ENCODE results near the gene GALNT16. TPM values are rescaled to one million over a fixed set of nuclear protein-coding genes. Genes with fewer than 3 reads are reported as not detected.
"Not testable (repeated sequence)": the region's sequence is repeated elsewhere in the genome, so short reads cannot be mapped to it uniquely, and the experiment has no call there.

Gene GALNT16
- total RNA-seq, 1 experiment from 2014 or later: 8.6 TPM

GRCh38 chr14:69266572-69267345, 6.8 kb downstream of the GALNT16 start:
- Histone ChIP-seq H3K27me3 (no peaks in the 10 kb centered on the region), H3K4me3 (no peak overlapping the region), H3K27ac (no peak overlapping the region), H3K9me3 (replicated peaks) (no peaks in the 10 kb centered on the region), H3K36me3 (no peaks in the 10 kb centered on the region), H3K4me1 (peaks cover 2% of the 10 kb centered on the region; the same call in 1 of the 2 replicates)
- DNase-seq: no peak

GRCh38 chr14:69267492-69267891, 7.5 kb downstream of the GALNT16 start:
- no peak overlapping the region for H3K4me3 ChIP-seq
- DNase-seq: no peak
- H3K36me3 ChIP-seq: no peaks in the 10 kb centered on the region
- H3K27ac ChIP-seq: no peak overlapping the region
- H3K9me3 ChIP-seq (replicated peaks): no peaks in the 10 kb centered on the region
- no peaks in the 10 kb centered on the region for H3K27me3 ChIP-seq
- peaks cover 2% of the 10 kb centered on the region; the same call in 1 of the 2 replicates for H3K4me1 ChIP-seq

GRCh38 chr14:69268223-69268622, 8.3 kb downstream of the GALNT16 start:
- no peak overlapping the region for H3K27ac ChIP-seq
- no peaks in the 10 kb centered on the region for H3K36me3 ChIP-seq
- DNase-seq: no peak
- H3K4me1 ChIP-seq: peaks cover 2% of the 10 kb centered on the region; the same call in 1 of the 2 replicates
- 0 out of 2 replicates have a peak, but pooled peaks cover 3% of the 10 kb centered on the region for H3K9me3 ChIP-seq (replicated peaks)
- H3K27me3 ChIP-seq: no peaks in the 10 kb centered on the region
- no peak overlapping the region for H3K4me3 ChIP-seq

DNA sequence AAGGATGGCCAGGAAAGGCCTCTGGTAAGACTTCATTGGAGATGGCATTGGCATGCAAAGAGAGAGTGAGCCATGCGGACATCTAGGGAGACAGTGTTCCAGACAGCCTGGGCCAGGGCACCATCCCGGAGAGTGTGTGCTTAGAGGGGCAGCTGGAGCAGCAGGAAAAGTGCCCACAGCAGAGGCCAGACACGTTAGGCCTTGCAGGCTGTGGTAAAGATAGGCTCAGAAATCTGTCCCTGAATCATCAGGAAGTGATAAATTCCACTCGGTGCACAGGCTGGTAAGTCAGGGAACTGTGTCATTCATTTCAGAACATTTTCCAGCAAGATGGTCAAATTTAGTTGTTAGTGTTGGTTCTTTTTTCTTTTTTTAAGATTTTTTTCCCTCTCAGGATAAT, 8.8 kb downstream of the GALNT16 start:
- DNase-seq: peak in 1 of 2 experiments; percentile 27
- Histone ChIP-seq H3K9me3 (replicated peaks) (0 out of 2 replicates have a peak, but pooled peaks cover 3% of the 10 kb centered on the region), H3K27ac (no peak overlapping the region), H3K4me3 (no peak overlapping the region), H3K36me3 (no peaks in the 10 kb centered on the region), H3K4me1 (peaks cover 2% of the 10 kb centered on the region; the same call in 1 of the 2 replicates), H3K27me3 (no peaks in the 10 kb centered on the region)

- Histone ChIP-seq H3K36me3 (no peaks in the 10 kb centered on the region), H3K27ac (no peak overlapping the region), H3K27me3 (no peaks in the 10 kb centered on the region), H3K9me3 (replicated peaks) (0 out of 2 replicates have a peak, but pooled peaks cover 3% of the 10 kb centered on the region), H3K4me3 (no peak overlapping the region), H3K4me1 (peaks cover 2% of the 10 kb centered on the region; the same call in 1 of the 2 replicates)
- no peak for DNase-seq
Observed at GRCh38 chr14:69269381-69269780, 9.4 kb downstream of the GALNT16 start.

DNA sequence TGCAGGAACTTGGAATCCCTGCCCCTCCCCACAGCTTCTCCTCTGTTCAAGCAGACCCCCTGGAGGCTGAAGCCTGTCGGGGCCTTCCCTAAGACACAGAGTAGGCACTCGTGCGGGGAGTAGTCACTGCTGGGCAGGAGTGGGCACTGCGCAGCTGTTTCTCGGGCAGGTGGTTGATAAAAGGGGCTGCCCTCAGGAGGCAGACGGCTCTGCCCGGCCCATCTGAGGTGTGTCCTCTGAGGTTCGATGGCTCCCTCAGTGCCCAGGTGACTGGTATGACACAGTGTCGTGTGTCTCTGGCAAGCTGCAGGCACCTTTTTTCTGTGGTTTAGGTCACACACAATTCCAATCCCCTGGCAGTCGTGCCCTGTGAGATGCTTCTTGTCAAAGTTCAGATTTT, 10.1 kb downstream of the GALNT16 start:
- Histone ChIP-seq H3K27me3 (no peaks in the 10 kb centered on the region), H3K36me3 (no peaks in the 10 kb centered on the region), H3K9me3 (replicated peaks) (0 out of 2 replicates have a peak, but pooled peaks cover 3% of the 10 kb centered on the region), H3K27ac (no peak overlapping the region), H3K4me1 (peaks cover 2% of the 10 kb centered on the region; the same call in 1 of the 2 replicates), H3K4me3 (no peak overlapping the region)
- DNase-seq: no peak

- H3K27me3 ChIP-seq: no peaks in the 10 kb centered on the region
- no peaks in the 10 kb centered on the region for H3K36me3 ChIP-seq
- no peak overlapping the region for H3K27ac ChIP-seq
- H3K9me3 ChIP-seq (replicated peaks): 0 out of 2 replicates have a peak, but pooled peaks cover 3% of the 10 kb centered on the region
- DNase-seq: peak; percentile 35 to 42
- H3K4me3 ChIP-seq: no peak overlapping the region
- peaks cover 2% of the 10 kb centered on the region; the same call in 1 of the 2 replicates for H3K4me1 ChIP-seq
Observed at GRCh38 chr14:69270795-69271708, 11.1 kb downstream of the GALNT16 start.

DNA sequence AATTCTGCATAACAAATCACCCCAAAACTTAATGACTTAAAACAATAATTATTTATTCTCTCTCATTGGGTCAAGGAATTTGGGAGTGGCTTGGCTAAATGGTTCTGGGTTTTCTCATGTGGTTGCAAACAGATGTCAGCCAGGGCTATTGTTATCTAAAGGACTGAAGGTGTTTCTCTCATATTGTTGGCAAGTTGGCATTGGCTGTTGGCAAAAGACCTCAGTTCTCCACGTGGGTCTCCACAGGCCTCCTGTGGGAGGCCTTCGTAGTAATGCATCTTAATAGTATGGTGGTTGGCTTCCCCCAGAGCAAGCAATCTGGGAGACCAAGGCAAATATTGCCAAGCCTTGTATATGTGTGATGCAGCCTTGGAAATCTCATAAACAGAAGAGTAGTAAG, 14.4 kb downstream of the GALNT16 start:
- H3K4me3 ChIP-seq: no peak overlapping the region
- H3K36me3 ChIP-seq: no peaks in the 10 kb centered on the region
- no peaks in the 10 kb centered on the region for H3K27me3 ChIP-seq
- no peaks in the 10 kb centered on the region for H3K4me1 ChIP-seq
- H3K9me3 ChIP-seq (replicated peaks): 0 out of 2 replicates have a peak, but pooled peaks cover 3% of the 10 kb centered on the region
- no peak for DNase-seq
- H3K27ac ChIP-seq: no peak overlapping the region

GRCh38 chr14:69275331-69275730, 15.4 kb downstream of the GALNT16 start:
- Histone ChIP-seq H3K27me3 (no peaks in the 10 kb centered on the region), H3K4me3 (no peak overlapping the region), H3K36me3 (no peaks in the 10 kb centered on the region), H3K9me3 (replicated peaks) (0 out of 2 replicates have a peak, but pooled peaks cover 3% of the 10 kb centered on the region), H3K4me1 (no peaks in the 10 kb centered on the region), H3K27ac (no peak overlapping the region)
- DNase-seq: no peak

- not testable (repeated sequence) for H3K4me3 ChIP-seq; H3K27me3 ChIP-seq; H3K36me3 ChIP-seq; H3K9me3 ChIP-seq (replicated peaks); DNase-seq; H3K4me1 ChIP-seq; H3K27ac ChIP-seq
Observed at GRCh38 chr14:69277356-69277755, 17.4 kb downstream of the GALNT16 start.

- no peak overlapping the region for H3K27ac ChIP-seq
- no peaks in the 10 kb centered on the region for H3K36me3 ChIP-seq
- no peaks in the 10 kb centered on the region for H3K4me1 ChIP-seq
- no peaks in the 10 kb centered on the region for H3K9me3 ChIP-seq (replicated peaks)
- no peak for DNase-seq
- no peaks in the 10 kb centered on the region for H3K27me3 ChIP-seq
- H3K4me3 ChIP-seq: no peak overlapping the region
Observed at GRCh38 chr14:69280746-69281291, 20.9 kb downstream of the GALNT16 start.

- DNase-seq: no peak
- Histone ChIP-seq H3K9me3 (replicated peaks) (no peaks in the 10 kb centered on the region), H3K4me1 (no peaks in the 10 kb centered on the region), H3K36me3 (no peaks in the 10 kb centered on the region), H3K27ac (no peak overlapping the region), H3K4me3 (no peak overlapping the region), H3K27me3 (no peaks in the 10 kb centered on the region)
Observed at GRCh38 chr14:69281450-69282169, 21.7 kb downstream of the GALNT16 start.

GRCh38 chr14:69282448-69282847, 22.5 kb downstream of the GALNT16 start:
- H3K4me1 ChIP-seq: no peaks in the 10 kb centered on the region
- no peaks in the 10 kb centered on the region for H3K36me3 ChIP-seq
- no peaks in the 10 kb centered on the region for H3K27me3 ChIP-seq
- H3K27ac ChIP-seq: no peak overlapping the region
- no peaks in the 10 kb centered on the region for H3K9me3 ChIP-seq (replicated peaks)
- no peak for DNase-seq
- no peak overlapping the region for H3K4me3 ChIP-seq

DNA sequence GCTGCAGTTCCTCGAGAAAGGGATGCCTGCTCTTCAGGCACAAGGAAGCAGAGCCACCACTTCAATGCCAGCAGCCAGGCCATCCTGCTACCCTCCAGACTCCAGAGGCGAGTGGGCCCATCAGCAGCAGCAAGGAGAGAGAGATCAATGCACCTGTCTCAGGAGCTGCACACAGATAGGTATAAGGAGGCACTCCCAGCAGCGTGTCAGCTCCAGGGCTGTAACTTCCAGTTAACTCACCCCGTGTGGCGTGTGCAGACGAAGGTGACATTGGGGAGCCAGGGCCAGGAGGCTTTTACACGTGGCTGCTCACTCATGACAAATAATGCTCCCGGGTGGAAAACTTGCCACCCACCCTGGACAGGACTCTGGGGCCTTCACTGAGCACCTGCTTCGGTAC, 24.2 kb downstream of the GALNT16 start:
- Histone ChIP-seq H3K36me3 (no peaks in the 10 kb centered on the region), H3K27me3 (no peaks in the 10 kb centered on the region), H3K9me3 (replicated peaks) (no peaks in the 10 kb centered on the region)

More for the DNA sequence above, 24.2 kb downstream of the GALNT16 start:
- no peak overlapping the region for H3K27ac ChIP-seq
- H3K4me1 ChIP-seq: no peaks in the 10 kb centered on the region
- no peak overlapping the region for H3K4me3 ChIP-seq
- no peak for DNase-seq

Data from SJCRH30 (cell line).